Natural killer cell treated with Interleukin-12 subunit alpha and Interleukin-12 subunit beta and Interleukin-15 and Interleukin-18, amount 100 ng/mL, for 72 hours (primary cell): ENCODE data around the gene HEBP1. TPM values are rescaled to one million over a fixed set of nuclear protein-coding genes. Genes with fewer than 3 reads are reported as not detected.

ENCODE experiments used
- ATAC-seq, 2 donors: fragments of 150-1000 bp; cut with Tn5 transposase in 1 of 2; sonication (Bioruptor Pico), chemical (Tn5 transposase) in 1 of 2; 2 replicates each; pipeline ENCODE4 v1.10.0; 2021
- DNase-seq: peaks from one replicate; pipeline ENCODE4 v3.0.0; 2022; ENCODE audit warnings: low spot score
- H3K27ac Mint-ChIP-seq, 2 donors: 1 replicate in 1 of 2; 2 replicates in 1 of 2; pipeline ENCODE4 v1.8.0; 2022; ENCODE audit warnings: mixed read lengths in 2 of 2, mild to moderate bottlenecking in 1 of 2, moderate library complexity in 1 of 2
- H3K27me3 Mint-ChIP-seq, 2 donors: 1 replicate in 1 of 2; 2 replicates in 1 of 2; pipeline ENCODE4 v1.8.0; 2022; ENCODE audit warnings: mixed read lengths in 2 of 2
- H3K36me3 Mint-ChIP-seq: one replicate; pipeline ENCODE4 v1.8.0; 2022; ENCODE audit warnings: mixed read lengths
- H3K4me1 Mint-ChIP-seq, 2 donors: 1 replicate in 1 of 2; 2 replicates in 1 of 2; pipeline ENCODE4 v1.8.0; 2022; ENCODE audit warnings: low read depth in 2 of 2, mixed read lengths in 2 of 2, mild to moderate bottlenecking in 1 of 2
- H3K4me3 Mint-ChIP-seq: one replicate; pipeline ENCODE4 v1.8.0; 2022; ENCODE audit warnings: mixed read lengths
- H3K9me3 Mint-ChIP-seq: 2 replicates; pipeline ENCODE4 v1.8.0; 2022; ENCODE audit warnings: mixed read lengths
- total RNA-seq, 2 donors: library from RNA; stranded (reverse); gene quantifications; one replicate each; pipeline ENCODE4 v1.2.3, GENCODE V29; 2022

The HEBP1 gene
- total RNA-seq, 2 donors from 2014 or later, result 11.2 to 13.9 TPM

DNA sequence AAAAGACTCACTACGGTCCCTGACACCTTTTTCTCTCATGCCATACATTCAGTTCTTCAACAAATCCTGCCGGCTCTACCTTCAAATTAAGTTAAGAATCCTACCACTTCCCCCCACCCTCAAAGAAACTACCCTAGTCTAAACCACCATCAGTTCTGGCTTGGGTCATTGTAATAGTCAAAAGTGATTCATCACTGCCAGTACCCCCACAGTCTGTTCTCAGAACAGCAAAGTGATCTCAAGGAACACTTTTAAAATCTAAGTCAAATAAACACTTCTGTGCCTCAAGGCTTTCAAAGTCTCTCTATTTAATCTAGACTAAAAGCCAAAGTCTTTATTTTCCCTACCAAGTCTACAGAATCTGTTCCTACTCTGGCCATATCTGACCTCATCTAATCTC, 32.1 kb upstream of the HEBP1 start:
- ATAC-seq, result no peak
- Mint-ChIP-seq H3K27ac (no peak overlapping the region), H3K4me1 (no peaks in the 10 kb centered on the region), H3K4me3 (no peak overlapping the region), H3K27me3 (peaks cover 2 to 13% of the 10 kb centered on the region in 2 donors), H3K36me3 (no peaks in the 10 kb centered on the region), H3K9me3 (no peaks in the 10 kb centered on the region)
- no peak for DNase-seq

DNA sequence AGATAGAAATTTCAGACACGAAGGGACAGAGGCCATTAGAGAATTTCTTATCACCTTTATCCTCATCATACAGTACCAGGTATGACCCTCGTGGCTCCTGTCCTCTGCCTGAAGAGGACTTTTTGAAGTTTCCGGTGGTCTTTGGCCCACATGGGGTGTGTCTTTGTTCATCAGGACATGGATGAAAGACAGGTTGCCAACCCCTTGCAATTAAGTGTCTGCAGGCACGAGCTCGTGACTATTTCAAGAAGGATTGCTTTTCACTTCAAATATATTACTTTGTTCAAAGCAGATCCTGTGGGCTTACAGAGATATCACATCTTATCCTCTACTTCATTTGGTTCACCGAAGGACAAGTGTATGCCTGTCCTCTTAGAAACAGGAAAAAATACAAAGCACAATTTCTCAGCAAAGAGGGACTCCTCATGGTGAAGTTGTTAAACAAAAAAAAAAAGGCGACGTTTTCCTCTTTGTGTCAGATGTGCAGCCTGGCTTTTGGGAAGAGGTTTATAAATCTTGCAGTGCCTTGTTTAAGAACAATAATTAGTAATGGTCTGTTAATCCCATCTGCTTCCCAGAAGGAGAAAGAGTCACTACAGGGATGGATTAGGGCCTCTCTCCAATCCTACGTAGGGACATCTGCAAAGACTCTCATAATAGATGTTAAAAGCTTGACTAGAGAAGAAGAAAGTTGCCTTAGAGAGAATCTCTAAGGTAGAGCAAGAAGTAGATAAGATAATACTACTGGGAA, 30.7 kb upstream of the HEBP1 start:
- H3K36me3 Mint-ChIP-seq, result no peaks in the 10 kb centered on the region
- no peaks in the 10 kb centered on the region for H3K9me3 Mint-ChIP-seq
- no peak overlapping the region for H3K27ac Mint-ChIP-seq
- no peaks in the 10 kb centered on the region for H3K4me1 Mint-ChIP-seq
- H3K27me3 Mint-ChIP-seq, result peaks cover 2 to 14% of the 10 kb centered on the region in 2 donors
- DNase-seq (no peak), ATAC-seq (no peak)
- H3K4me3 Mint-ChIP-seq, result no peak overlapping the region

DNA sequence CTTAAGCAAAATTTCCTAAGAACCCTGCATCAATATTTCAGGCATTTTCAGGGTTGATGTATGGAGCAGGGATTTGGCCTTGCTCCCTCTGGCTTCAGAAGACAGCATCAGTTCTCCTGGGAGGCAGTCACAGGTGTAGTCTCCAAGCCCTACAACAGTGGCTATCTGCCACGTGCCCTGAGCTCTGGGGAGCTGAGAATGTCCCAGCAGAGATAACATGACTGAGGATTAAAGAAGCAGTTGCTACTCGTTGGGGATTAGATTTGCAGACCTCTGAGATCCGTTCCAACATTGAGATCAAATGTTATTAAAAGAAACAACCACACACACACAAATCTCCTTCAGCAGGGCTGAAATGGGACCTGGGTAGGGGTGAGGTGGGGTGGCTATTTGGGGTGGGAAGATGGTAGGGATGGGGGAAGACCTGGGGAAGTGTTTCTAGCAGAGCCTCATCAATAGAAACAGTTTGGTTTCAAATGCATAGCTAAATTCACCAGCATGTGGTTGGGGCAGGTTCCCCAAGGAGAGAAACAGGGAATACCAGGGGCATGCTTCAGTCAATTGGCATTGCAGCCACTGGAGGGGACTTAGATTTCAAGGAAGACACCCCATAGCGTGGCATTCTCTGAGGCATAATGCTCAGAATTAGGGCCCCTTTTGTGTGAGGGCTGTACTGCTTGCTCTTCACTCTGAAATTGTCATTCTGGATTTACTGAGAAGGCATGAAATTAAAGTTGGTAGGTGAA, 28.9 kb upstream of the HEBP1 start:
- Mint-ChIP-seq H3K36me3 (no peaks in the 10 kb centered on the region), H3K9me3 (no peaks in the 10 kb centered on the region)

DNA sequence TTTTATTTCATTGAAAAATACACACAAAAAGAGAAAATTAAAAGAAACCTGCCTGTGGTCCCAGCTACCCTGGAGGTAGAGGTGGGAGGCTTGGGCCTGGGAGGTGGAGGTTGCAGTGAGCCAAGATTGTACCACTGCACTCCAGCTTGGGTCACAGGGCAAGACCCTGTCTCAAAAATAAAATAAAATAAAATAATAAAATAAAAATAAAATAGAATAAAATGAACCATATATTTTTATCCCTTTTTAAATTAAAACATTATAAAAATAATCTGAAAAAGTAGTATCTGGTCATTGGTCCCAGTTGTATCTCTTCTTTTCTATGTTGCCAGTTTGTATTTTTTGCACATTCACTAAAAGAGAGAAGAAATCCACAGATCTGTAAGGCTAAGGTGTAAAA, 27.4 kb upstream of the HEBP1 start:
- DNase-seq, result no peak
- peaks cover 8 to 22% of the 10 kb centered on the region in 2 donors for H3K27me3 Mint-ChIP-seq
- no peaks in the 10 kb centered on the region for H3K4me1 Mint-ChIP-seq
- ATAC-seq, result no peak
- no peaks in the 10 kb centered on the region for H3K36me3 Mint-ChIP-seq
- no peak overlapping the region for H3K27ac Mint-ChIP-seq
- no peak overlapping the region for H3K4me3 Mint-ChIP-seq
- no peaks in the 10 kb centered on the region for H3K9me3 Mint-ChIP-seq

More for the DNA sequence above, 28.9 kb upstream of the HEBP1 start:
- H3K4me3 Mint-ChIP-seq, result no peak overlapping the region
- H3K27me3 Mint-ChIP-seq, result peaks cover 8 to 22% of the 10 kb centered on the region in 2 donors
- no peaks in the 10 kb centered on the region for H3K4me1 Mint-ChIP-seq
- ATAC-seq (no peak), DNase-seq (no peak)
- H3K27ac Mint-ChIP-seq, result no peak overlapping the region

DNA sequence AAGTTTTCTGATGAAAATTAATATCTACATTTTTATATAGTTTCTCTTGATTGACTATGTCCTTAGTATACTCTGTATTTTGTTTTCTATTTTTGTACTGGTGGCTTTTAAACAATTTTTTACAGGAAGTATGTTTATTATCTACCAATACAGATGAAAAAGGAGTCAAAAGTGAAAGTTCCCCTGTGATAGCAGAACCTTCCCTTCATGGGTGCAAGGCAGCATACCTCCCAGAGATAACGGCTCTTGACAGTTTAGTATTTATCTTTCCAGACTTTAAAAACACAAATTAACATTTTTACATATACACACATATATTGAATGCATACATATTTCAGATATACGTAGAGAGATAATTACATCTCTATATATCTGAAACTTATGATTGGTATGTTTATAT, 27.0 kb upstream of the HEBP1 start:
- Mint-ChIP-seq H3K27ac (no peak overlapping the region), H3K27me3 (peaks cover 8 to 22% of the 10 kb centered on the region in 2 donors), H3K9me3 (no peaks in the 10 kb centered on the region), H3K36me3 (no peaks in the 10 kb centered on the region), H3K4me1 (no peaks in the 10 kb centered on the region), H3K4me3 (no peak overlapping the region)
- ATAC-seq (no peak), DNase-seq (no peak)

DNA sequence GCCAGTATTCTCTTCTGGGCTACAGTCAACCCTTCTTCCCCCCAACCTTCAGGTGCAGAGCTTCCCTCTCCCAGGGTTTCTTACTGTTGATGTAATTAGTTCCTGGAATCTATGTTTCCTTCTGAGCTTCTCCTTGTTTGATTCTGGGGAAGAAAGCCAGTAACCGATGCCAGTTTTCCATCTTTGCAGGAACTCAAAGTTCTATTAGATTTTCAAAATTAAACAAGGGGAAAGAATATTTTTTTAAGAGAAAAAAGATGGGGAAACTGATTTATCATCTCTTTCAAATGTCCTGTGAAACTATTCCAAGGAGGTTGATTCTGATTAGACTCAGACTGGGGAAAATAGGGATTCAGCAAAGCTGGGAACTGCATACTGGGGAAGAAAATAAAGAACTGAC, 26.2 kb upstream of the HEBP1 start:
- no peak overlapping the region for H3K27ac Mint-ChIP-seq
- no peaks in the 10 kb centered on the region for H3K9me3 Mint-ChIP-seq
- no peaks in the 10 kb centered on the region for H3K4me1 Mint-ChIP-seq
- no peak overlapping the region for H3K4me3 Mint-ChIP-seq
- H3K36me3 Mint-ChIP-seq, result no peaks in the 10 kb centered on the region
- ATAC-seq (no peak), DNase-seq (no peak)
- peaks cover 8 to 22% of the 10 kb centered on the region in 2 donors for H3K27me3 Mint-ChIP-seq

DNA sequence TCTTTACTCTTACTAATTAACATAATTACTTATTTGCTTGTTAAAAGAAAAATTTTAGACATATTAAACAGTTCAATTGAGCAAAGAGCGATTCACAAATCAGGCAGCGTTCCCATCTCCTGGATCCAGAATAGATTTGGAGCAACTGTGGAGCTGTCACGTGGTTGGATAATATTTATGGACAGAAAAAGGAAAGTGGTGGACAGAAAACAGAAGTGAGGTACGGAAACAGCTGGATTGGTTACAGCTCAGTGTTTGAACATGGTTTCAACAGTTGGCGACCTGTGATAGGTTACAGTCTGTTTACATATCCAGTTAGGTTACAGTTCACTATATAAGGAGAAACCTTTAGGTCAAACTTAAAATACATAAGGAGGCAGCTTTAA, 24.5 kb upstream of the HEBP1 start:
- H3K27me3 Mint-ChIP-seq, result peaks cover 10 to 23% of the 10 kb centered on the region in 2 donors
- H3K4me3 Mint-ChIP-seq, result no peak overlapping the region
- H3K27ac Mint-ChIP-seq, result no peak overlapping the region
- ATAC-seq (no peak), DNase-seq (no peak)
- H3K4me1 Mint-ChIP-seq, result no peaks in the 10 kb centered on the region
- no peaks in the 10 kb centered on the region for H3K36me3 Mint-ChIP-seq
- H3K9me3 Mint-ChIP-seq, result no peaks in the 10 kb centered on the region

DNA sequence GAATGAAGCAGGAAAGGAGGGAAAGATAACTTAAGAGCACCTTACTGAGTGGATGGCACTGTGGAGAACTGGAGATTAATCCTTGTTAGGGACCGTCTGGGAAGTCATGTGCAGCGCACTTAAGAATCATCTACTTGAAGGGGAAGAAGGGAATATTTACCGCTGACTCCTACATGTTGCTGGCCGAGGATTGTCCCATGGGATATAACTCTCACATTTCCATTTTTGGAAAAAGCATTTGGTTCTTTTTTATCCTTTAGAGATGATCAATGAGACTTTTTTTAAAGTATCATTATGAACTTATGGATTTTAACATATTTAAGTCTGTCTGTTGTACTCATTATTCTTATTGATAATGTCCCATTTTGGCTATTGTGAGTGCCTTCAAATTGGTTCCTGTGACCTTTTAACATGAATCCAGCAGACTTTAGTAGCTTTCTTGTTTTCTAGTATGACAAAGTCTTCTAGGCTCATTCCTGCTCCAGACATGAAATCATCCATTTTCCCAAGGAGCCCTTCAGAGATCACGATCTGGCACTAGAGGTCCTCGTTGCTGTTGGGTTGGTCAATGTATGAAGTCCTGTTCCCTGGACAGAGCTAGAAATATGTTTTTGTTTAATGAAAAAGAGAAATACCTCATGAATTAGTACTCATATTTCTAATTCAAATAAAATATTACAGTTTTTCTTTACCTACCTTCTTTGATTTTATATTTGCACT, 23.9 kb upstream of the HEBP1 start:
- H3K4me3 Mint-ChIP-seq, result no peak overlapping the region
- no peak for ATAC-seq
- no peak overlapping the region for H3K27ac Mint-ChIP-seq
- no peaks in the 10 kb centered on the region for H3K9me3 Mint-ChIP-seq
- peaks cover 10 to 25% of the 10 kb centered on the region in 2 donors for H3K27me3 Mint-ChIP-seq
- no peaks in the 10 kb centered on the region for H3K4me1 Mint-ChIP-seq
- DNase-seq, result no peak
- no peaks in the 10 kb centered on the region for H3K36me3 Mint-ChIP-seq

DNA sequence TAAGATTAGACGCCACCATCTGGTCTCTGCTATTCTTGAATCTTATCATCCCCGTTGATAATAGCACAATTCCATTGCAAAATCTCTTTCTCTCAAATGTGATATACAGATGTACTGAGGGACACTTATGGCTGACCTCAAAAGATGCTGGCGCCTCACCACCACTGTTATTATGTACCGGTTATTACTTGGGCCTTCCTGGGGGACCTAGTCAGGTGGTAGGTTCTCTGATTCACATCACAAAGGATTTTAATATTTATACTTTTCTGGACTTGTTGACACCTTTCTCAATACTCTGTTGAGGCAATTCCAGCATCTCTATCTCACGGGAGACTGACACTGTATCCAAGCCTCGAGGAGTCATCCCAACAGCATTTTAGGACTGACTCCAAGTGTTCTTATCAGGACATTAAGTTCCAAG, 22.8 kb upstream of the HEBP1 start:
- no peak overlapping the region for H3K4me3 Mint-ChIP-seq
- DNase-seq, result no peak
- H3K9me3 Mint-ChIP-seq, result no peaks in the 10 kb centered on the region
- no peak overlapping the region for H3K27ac Mint-ChIP-seq
- no peaks in the 10 kb centered on the region for H3K36me3 Mint-ChIP-seq
- ATAC-seq, result no peak
- peaks cover 13 to 34% of the 10 kb centered on the region in 2 donors for H3K27me3 Mint-ChIP-seq
- H3K4me1 Mint-ChIP-seq, result no peaks in the 10 kb centered on the region

DNA sequence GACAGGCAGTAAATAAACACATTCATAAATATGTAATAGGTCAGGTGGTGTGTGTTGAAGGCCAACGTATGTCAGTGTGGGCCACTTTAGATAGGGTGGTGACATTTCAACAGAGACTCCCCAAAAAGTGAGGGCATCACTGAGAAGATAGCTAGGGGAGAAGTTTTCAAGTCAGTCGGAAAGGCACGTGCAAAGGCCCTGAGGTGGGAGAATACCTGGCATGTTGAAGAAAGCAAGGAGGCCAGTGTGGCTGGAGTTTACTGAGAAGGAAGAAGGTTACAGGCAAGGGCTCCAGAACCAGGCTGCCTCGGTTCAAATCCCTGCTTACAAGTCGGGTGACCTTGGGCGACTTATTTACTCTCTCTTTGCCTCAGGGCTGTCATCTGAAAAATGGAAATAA, 11.0 kb upstream of the HEBP1 start:
- H3K9me3 Mint-ChIP-seq, result no peaks in the 10 kb centered on the region
- no peaks in the 10 kb centered on the region for H3K36me3 Mint-ChIP-seq

DNA sequence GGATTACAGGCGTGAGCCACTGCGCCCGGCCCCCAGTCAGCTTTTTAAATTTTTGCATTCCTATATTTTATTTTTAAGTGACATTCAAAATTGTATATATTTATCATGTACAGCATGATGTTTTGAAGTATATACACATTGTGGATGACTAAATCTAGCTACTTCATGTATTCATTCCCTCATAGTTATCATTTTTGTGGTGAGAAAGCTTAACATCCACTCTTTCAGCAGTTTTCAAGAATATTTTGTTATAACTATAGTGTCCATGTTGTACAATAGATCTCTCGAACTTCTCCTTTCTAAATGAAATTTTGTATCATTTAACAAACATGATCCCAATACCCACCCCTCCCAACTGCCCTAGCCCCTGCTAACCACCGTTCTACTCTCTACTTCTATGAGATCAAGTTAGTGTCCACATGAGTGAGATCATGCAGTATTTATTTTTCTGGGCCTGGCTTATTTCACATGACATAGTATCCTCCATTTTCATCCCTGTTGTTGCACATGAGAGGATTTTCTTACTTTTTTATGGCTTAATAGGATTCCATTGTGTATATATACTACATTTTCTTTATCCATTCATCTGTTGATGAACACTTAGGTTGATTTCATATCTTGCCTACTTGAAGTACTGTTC, 8.8 kb upstream of the HEBP1 start:
- peaks cover 11 to 16% of the 10 kb centered on the region in 2 donors for H3K27me3 Mint-ChIP-seq
- no peaks in the 10 kb centered on the region for H3K9me3 Mint-ChIP-seq
- no peaks in the 10 kb centered on the region for H3K36me3 Mint-ChIP-seq
- DNase-seq (no peak), ATAC-seq (no peak)
- no peaks in the 10 kb centered on the region for H3K4me1 Mint-ChIP-seq
- no peak overlapping the region for H3K27ac Mint-ChIP-seq
- no peak overlapping the region for H3K4me3 Mint-ChIP-seq

More for the DNA sequence above, 11.0 kb upstream of the HEBP1 start:
- H3K27ac Mint-ChIP-seq, result no peak overlapping the region
- ATAC-seq, result no peak
- DNase-seq, result no peak
- H3K27me3 Mint-ChIP-seq, result peaks cover 12 to 20% of the 10 kb centered on the region in 2 donors
- no peak overlapping the region for H3K4me3 Mint-ChIP-seq
- no peaks in the 10 kb centered on the region for H3K4me1 Mint-ChIP-seq

DNA sequence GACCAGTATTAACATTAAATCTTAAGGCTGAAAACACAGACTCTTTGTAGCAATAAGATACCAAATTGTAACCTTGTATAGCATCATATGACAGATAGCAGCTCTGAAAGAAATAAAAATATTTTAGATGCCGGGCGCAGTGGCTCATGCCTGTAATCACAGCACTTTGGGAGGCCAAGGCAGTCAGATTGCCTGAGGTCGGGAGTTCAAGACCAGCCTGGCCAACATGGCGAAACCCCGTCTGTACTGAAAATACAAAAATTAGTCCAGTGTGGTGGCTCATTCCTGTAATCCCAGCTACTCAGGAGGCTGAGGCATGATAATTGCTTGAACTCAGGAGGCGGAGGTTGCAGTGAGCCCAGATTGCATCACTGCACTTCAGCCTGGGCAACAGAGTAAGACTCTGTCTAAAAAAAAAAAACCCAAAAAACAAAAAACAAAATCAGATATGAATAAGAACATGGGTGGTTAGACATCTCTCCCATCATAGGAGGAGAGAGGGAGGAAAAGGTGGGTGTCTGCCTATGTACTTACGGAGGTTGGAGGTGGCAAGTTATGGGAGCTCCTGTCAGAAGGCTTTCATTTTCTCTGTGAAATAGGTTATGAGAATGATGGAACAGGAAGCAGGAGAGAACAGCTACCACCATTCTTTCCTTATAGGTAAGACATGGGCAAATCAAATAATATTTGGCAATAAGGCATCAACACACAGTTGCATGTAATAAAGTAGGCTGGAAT, 7.6 kb upstream of the HEBP1 start:
- Mint-ChIP-seq H3K36me3 (no peaks in the 10 kb centered on the region), H3K9me3 (no peaks in the 10 kb centered on the region), H3K27ac (no peak overlapping the region), H3K4me1 (no peaks in the 10 kb centered on the region), H3K4me3 (no peak overlapping the region), H3K27me3 (peaks cover 15 to 16% of the 10 kb centered on the region in 2 donors)
- DNase-seq, result no peak
- no peak for ATAC-seq

DNA sequence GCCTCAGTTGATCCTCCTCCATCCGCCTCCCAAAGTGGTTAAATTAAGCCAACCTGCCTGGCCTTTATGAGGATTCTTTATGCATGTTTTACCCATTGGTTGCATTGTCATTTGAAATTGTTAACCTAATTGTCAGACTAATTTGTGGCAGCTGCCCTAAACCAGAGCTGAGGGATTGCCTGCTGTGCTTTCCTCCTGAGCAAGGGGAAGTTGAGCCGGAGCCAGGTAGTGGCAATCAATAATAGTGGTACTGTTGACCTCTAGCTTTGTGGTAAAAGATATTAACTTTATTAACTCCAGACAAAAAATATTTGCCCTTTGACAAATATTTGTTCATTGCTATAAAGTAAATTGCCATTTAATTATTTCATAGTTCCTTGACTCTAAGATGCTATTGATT, 5.6 kb upstream of the HEBP1 start:
- no peak overlapping the region for H3K4me3 Mint-ChIP-seq
- H3K27ac Mint-ChIP-seq, result no peak overlapping the region
- peaks cover 9 to 13% of the 10 kb centered on the region in 2 donors for H3K4me1 Mint-ChIP-seq
- peaks cover 8 to 12% of the 10 kb centered on the region in 2 donors for H3K27me3 Mint-ChIP-seq
- no peak for ATAC-seq
- no peak for DNase-seq
- H3K36me3 Mint-ChIP-seq, result no peaks in the 10 kb centered on the region
- no peaks in the 10 kb centered on the region for H3K9me3 Mint-ChIP-seq
